Stimulated activated CD4-positive, alpha-beta T cell treated with anti-CD3 and anti-CD28 coated beads, Interleukin-15, amount 100 ng/mL, for 1 hour (primary cell): Measurements from ENCODE around the gene AMBRA1.
"Not testable (repeated sequence)": the region's sequence is repeated elsewhere in the genome, so short reads cannot be mapped to it uniquely, and the experiment has no call there.

Experiments
- DNase-seq, 2 donors: peaks; one replicate each; pipeline ENCODE4 v3.0.0-alpha.2; 2020; ENCODE audit warnings: low read depth in 1 of 2, low spot score in 1 of 2

Gene AMBRA1

GRCh38 chr11:46583513-46583912 is 10.3 kb downstream of the AMBRA1 start:
- not testable (repeated sequence) for DNase-seq

DNA sequence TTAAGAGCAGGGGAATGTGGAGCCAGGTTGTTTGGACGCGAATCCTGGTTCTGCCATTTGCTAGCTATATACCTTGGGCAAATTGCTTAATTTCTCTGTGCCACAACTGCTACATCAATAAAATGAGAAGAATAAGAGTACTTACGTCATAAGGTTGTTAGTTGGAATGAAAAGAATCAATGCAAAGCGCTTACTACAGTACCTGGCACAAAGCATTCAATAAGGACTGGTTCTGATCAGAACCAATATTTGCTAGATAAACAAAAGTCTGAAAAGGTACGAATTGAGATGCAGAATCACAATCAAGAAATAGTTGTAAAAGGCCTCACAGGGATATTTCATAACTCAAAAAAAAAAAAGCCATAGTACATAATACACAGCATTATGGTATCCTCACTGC is 11.2 kb downstream of the AMBRA1 start:
- no peak for DNase-seq

- no peak for DNase-seq
Observed at GRCh38 chr11:46577058-46577457, 16.8 kb downstream of the AMBRA1 start.

DNA sequence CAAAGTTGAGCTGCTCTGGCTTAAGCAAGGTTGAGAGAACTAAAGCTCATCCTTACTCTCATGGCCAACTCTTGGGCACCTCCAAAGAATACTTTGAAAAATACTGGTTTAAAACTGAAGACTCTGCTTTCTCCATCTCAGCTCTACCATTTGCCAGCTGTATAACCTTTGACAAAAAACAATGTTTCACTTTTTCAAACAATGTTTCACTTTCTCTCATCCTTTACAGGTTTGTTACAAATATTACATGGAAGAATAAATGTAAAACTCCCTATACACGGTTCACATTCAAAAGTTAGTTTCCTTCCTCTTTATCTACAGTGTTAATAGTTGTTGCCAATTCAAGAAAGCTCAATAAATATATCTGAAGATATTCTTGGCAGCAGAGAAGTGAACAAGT is 19.2 kb downstream of the AMBRA1 start:
- DNase-seq, result no peak

- no peak for DNase-seq
Observed at GRCh38 chr11:46570790-46571398, 22.9 kb downstream of the AMBRA1 start.

GRCh38 chr11:46565232-46565840 is 28.5 kb downstream of the AMBRA1 start:
- DNase-seq, result no peak

GRCh38 chr11:46564459-46564858 is 29.4 kb downstream of the AMBRA1 start:
- DNase-seq, result no peak

GRCh38 chr11:46562527-46562926 is 31.3 kb downstream of the AMBRA1 start:
- DNase-seq, result no peak

GRCh38 chr11:46560300-46560991 is 33.4 kb downstream of the AMBRA1 start:
- no peak for DNase-seq

DNA sequence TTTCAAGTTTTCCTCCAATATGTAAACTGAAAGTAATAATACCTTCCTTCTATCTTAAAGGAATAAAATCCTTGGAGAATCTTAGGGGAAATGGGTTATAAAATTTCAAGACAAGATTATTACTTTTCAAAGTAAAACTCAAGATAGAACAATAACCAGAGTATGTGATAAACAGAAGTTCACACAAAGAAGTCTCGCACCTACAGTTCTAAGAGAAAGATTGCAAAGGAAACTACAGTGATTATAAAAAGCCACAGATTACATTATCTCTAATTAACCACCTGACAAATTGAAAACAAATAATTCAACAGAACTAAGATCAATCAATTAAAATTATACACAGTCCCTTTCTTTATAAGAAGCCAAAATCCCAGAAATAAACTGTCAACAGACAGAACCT is 34.0 kb downstream of the AMBRA1 start:
- no peak for DNase-seq

DNA sequence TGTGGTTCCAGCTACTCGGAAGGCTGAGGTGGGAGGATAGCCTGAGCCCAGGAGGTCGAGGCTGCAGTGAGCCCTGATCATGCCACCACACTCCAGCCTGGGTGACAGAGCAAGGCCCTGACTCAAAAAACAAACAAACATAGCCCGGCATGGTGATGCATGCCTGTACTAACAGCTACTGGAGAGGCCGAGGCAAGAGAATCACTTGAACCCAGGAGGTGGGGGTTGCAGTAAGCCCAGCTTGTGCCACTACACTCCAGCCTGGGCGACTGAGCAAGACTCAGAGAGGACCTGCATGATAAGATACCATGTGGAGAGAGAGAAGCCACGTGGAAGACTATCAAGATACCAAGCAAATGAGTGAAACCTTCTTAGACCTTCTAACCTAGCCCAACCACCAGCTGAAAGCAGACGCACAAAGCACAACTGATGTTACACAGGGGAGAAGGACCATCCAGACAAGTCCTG is 36.1 kb downstream of the AMBRA1 start:
- DNase-seq, result no peak

DNA sequence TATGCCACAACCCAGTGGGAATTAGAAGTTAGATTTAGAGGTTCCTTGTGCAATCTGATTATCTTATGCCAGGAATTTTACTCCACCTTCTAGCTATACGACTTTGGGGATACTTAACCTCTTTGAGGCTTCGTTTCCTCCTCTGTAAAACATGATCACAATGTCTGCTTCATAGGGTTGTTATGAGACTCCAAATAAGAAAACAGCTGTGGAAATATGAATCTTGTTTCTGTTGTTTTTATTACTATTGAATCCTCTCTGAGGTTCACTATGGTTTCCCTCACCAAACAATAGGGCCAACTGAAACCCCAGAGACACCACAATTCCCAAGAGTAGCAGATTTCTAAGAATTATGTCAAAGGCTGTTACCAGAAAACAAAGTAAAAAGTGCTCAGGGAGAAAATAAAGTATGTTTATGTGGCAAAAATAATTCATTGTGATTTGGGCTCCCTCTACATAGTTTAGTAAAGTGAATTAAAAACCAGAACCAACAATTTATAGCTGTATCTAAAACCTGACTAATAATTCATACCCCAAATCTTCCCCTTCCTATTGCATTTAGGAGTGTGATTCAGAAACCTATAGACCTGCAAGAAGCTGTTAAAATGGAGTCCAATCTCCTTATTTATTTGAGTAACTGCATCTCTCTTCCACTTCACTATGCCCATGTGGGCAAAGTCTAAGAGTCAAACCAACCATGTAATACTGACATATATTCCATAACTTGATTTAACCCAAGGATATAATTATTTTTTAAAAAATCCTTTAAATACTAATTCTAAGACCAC is 38.4 kb downstream of the AMBRA1 start:
- DNase-seq, result no peak

DNA sequence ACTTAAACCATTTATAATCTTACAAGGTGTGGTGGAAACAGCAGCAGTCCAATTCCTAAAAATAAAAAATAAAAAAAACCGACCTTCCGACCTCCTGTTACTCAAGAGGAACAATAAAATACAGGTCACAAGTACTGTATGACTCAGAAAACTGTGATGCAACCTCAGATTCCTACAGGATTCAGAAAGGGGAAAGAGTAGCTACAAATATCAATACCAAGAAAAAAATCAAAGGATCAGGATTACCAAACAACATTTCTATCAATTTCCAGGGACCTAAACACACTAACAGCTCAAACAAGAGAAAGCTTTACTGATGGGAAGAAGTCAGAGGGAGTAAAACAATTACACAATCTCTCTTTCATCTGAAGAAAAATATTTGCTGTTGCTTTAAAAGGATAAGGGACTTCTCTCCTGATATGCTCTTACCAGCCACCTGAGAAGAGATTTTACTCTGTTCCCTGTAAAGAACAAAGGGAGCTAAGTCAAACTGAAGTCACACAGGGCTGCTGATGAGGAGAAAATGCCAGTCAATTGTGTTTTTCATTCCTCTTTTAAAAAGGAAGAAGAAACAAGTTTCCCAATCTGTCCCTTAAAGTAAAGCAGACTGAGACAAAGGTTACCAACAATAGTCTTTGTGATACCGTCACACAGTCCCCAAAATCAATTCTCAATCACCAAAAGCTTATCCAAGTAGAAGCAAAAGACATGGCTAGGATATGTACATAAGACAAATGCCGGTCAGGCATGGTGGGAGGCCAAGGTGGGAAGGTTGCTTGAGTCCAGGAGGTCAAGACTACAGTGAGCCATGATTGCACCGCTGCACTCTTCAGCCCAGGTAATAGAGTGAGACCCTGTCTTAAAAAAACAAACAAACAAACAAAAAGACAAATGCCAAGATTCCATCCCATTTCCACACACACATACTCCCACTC is 39.3 kb downstream of the AMBRA1 start:
- no peak for DNase-seq

DNA sequence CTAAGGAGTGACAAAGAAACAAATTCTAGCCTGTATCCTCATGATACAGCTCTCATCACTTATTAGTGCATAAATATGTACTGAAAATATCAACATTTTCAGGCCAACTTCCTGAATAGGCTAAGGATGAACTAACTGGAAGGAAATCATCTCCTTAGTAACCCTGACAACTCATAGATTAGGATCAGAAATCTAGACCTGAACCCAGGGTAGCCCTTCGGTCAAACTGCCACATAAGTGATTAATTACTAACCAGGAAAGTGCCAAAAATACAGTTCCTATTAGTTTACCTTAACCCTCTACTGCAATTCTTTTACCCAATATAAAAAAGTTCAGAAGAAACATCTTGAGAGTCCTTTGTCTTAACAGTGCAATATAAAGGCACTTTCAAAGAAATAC is 40.0 kb downstream of the AMBRA1 start:
- no peak for DNase-seq

- DNase-seq, result no peak
Observed at GRCh38 chr11:46551261-46551660, 42.6 kb downstream of the AMBRA1 start.

DNA sequence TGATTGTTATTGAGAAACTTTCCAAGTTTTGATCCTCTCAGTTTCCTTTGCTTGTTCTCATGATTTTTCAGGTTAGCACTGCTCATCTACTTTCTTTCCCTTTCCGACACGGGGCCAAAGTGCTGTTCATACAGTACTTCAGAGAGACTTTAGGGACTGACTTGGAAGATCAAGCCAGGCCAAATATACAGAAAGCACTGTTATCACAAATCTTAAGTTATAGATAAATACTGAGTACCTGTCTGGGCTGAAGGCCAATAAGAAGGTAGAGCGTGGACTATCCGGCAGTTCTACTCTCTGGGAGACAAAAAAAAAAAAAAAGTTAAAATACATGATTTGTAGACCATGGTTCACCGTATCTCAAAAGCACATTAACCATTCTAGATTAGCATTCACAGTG is 46.2 kb downstream of the AMBRA1 start:
- DNase-seq, result no peak

DNA sequence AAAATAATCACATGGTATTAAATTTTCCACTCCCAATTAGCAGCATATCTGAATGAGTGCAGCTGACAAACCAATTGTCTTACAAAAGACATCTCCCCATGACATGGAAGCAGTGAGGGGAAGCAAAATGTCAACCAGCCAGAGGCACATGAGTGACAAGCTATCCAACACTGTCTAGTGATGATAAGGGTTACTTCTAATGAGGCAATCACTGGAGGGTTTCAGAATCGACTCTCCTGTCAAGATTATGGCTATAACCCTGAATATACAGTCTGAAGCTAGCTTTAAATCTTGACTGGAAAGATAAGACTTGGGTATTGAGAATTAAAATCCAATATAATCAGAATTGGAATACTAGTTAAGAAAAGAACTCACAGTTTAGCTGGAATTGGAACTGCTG is 50.3 kb downstream of the AMBRA1 start:
- DNase-seq, result no peak

- DNase-seq, result no peak
Observed at GRCh38 chr11:46541593-46542371, 52.0 kb downstream of the AMBRA1 start.

GRCh38 chr11:46540807-46541206 is 53.0 kb downstream of the AMBRA1 start:
- no peak for DNase-seq
